Mesodermal cell (in vitro differentiated cells): ENCODE measurements around the gene LLGL1.
"Not testable (repeated sequence)": the region's sequence is repeated elsewhere in the genome, so short reads cannot be mapped to it uniquely, and the experiment has no call there.

Experiments used
- H3K27ac ChIP-seq: 2 replicates; pipeline ENCODE4 v1.7.0; 2013; ENCODE audit warnings: mild to moderate bottlenecking, low read depth, low read length, moderate library complexity; ENCODE audit not compliant: severe bottlenecking
- H3K36me3 ChIP-seq: 2 replicates; pipeline ENCODE4 v1.7.1; 2013; ENCODE audit warnings: mild to moderate bottlenecking, low read length, moderate library complexity; ENCODE audit not compliant: control insufficient read depth, insufficient read depth
- H3K4me1 ChIP-seq: one replicate; pipeline ENCODE4 v1.7.1; 2013; ENCODE audit warnings: mild to moderate bottlenecking, low read length; ENCODE audit not compliant: insufficient read depth, control insufficient read depth, poor library complexity, severe bottlenecking
- H3K4me3 ChIP-seq: 2 replicates; pipeline ENCODE4 v1.7.0; 2013; ENCODE audit warnings: low read length, control low read depth, mild to moderate bottlenecking; ENCODE audit not compliant: insufficient read depth, poor library complexity, severe bottlenecking; ENCODE audit errors: extremely low read depth
- H3K9me3 ChIP-seq: 2 replicates; pipeline ENCODE4 v1.7.1; 2013; ENCODE audit warnings: mild to moderate bottlenecking, low read length, moderate library complexity; ENCODE audit not compliant: control insufficient read depth
- WGBS, 2 experiments: methylation state at CpG; one replicate each; pipeline ENCODE4 v1.1.5; 2013; ENCODE audit warnings: missing lambda C conversion rate in 2 of 2; ENCODE audit not compliant: insufficient coverage in 2 of 2; 5-methylcytosine and 5-hydroxymethylcytosine counted together

Gene LLGL1

DNA sequence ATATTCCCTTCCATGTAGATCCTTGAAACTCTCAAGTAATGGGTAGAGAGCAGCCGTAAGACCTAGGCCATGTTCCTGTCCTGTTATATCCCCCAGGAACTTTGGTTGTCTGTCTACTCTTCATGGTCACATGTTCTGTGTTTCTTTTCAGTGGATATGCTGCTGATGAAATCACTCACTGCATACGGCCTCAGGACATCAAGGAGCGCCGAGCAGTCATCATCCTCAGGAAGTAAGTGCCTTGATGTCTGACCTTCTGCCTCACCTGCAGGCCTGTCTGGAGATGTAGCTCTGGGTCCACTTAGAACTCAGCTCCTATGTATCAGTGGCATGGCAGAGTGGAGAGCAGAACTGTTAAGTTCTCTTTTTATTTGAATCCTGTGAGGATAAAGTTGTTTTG is 30.6 kb upstream of the LLGL1 start:
- WGBS, 2 experiments, result 98 to 100% methylated on average over 3 to 4 of the region's 4 CpGs
- Histone ChIP-seq H3K4me3 (no peak overlapping the region), H3K36me3 (peaks cover 96% of the 10 kb centered on the region), H3K27ac (no peak overlapping the region), H3K4me1 (no peaks in the 10 kb centered on the region), H3K9me3 (no peaks in the 10 kb centered on the region)

DNA sequence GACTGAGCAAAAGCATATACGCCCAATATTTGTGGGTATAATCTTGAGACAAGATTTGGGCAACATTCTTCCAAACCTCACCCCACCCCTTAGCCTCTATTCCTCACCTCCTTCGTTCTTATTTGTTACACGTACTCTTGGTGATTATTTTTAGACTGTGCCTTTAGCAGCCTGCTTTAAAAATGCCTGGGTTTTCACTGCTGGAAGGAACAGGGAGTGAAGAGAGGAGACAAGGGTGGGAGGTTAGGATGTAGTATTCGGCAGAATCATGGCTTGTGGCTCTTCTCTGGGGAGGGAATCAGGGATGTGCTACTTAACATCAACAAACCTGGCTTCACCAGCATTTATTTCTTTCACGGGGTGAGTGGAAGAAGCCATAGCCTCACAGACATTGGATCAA is 30.2 kb upstream of the LLGL1 start:
- WGBS, 2 experiments, result 86 to 100% methylated on average over 1 of the region's 5 CpGs
- no peak overlapping the region for H3K27ac ChIP-seq
- H3K4me3 ChIP-seq, result no peak overlapping the region
- H3K9me3 ChIP-seq, result no peaks in the 10 kb centered on the region
- no peaks in the 10 kb centered on the region for H3K4me1 ChIP-seq
- H3K36me3 ChIP-seq, result peaks cover 95% of the 10 kb centered on the region

DNA sequence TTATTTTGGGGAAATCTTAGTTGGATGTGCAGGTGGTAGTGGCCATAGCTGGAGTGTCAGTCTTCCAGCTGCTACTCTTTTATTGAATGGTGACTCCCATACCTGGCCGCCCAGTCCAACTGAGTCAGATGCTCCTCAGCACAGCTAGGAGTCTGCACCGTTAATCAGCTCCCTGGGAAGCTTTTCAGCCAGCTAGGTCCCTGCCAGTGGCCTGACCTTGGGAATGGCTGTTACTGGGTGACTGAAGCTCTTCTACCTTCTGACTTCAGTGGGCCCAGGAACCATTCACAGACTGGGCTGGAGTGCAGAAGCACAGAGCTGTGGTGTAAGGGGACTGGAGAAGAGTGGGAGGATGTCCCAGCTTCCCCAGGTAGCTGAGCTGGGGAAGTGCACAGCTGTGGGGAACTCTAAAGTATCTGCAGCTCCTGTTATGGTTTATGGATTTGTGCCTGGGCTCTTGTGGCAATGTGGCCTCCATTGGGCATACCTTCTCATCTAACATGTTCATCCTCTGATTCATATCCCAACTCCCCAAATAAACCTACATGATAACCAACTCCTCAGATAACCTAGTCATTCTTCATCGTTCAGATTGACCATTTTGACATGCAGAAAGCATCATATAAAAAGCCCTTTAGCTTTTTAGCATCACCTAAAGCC is 27.8 kb upstream of the LLGL1 start:
- no peaks in the 10 kb centered on the region for H3K9me3 ChIP-seq
- no peak overlapping the region for H3K4me3 ChIP-seq
- H3K27ac ChIP-seq, result no peak overlapping the region
- no peaks in the 10 kb centered on the region for H3K4me1 ChIP-seq
- 87 to 94% methylated on average over 3 of the region's 3 CpGs for WGBS, 2 experiments
- H3K36me3 ChIP-seq, result peaks cover 91% of the 10 kb centered on the region

DNA sequence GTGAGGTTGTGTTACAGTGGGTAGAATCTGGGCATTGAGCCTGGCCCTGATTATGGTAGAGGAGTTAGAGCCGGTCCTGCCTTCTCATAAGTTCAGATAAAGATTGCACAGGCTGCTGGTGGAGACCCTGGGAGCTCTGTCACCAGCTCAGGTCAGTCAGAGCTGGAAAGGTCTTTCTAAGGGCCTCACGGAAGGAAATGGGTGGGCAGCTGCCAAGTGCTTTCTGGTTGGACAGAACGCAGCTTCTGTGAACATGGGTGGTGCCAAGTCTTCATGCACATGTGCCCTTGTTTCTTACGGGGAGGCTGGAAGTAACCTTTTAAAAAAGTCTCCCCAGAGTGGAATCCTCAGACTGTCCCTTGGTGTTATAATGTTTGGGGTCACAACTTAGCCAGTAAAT is 26.9 kb upstream of the LLGL1 start:
- 95 to 100% methylated on average over 4 of the region's 4 CpGs for WGBS, 2 experiments

DNA sequence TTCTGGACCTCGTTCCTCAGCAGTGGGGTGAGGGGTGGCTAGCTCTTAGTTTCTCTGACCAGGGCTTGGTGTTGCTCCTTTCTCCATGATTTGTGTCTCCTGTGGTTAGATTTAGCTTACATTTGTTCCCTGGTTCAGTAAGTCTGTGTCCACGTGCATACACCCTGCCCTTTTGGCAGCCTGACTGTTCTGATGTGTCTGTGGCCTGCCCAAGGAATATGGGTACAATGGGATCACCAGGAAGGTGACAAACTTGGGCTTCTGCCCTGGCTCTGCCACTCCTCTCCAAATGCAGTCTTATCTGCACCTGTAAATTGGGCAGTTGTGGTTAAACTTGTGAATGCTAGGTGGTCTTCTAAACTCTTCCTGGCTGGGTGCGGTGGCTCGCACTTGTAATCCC is 24.3 kb upstream of the LLGL1 start:
- 85 to 92% methylated on average over 1 to 4 of the region's 4 CpGs for WGBS, 2 experiments
- Histone ChIP-seq H3K27ac (no peak overlapping the region), H3K4me3 (no peak overlapping the region), H3K4me1 (no peaks in the 10 kb centered on the region), H3K9me3 (no peaks in the 10 kb centered on the region), H3K36me3 (peaks cover 86% of the 10 kb centered on the region)

More for the DNA sequence above, 26.9 kb upstream of the LLGL1 start:
- H3K4me1 ChIP-seq, result no peaks in the 10 kb centered on the region
- H3K4me3 ChIP-seq, result no peak overlapping the region
- H3K27ac ChIP-seq, result no peak overlapping the region
- H3K9me3 ChIP-seq, result no peaks in the 10 kb centered on the region
- peaks cover 87% of the 10 kb centered on the region for H3K36me3 ChIP-seq

DNA sequence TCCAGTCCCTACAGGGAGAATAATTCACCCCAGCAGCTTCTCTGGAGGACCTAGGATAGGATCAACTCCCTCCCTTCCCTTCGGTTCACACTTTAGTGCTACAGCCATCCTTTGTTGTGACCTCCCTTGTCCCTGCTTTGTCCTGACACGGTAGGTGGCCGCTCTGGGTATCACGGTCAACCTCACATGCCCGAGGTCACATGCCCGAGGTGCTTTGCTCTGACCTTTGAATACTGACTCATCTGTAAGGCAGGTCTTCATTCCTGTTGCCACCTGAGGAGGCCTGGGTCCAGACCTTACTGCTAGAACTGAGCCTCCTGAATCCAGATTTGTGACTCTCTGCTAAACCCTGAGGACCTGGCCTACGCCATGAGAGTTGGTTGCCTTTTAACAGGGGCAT is 22.1 kb upstream of the LLGL1 start:
- Histone ChIP-seq H3K36me3 (peaks cover 86% of the 10 kb centered on the region), H3K27ac (no peak overlapping the region), H3K4me1 (no peaks in the 10 kb centered on the region), H3K9me3 (no peaks in the 10 kb centered on the region), H3K4me3 (no peak overlapping the region)
- 60 to 68% methylated on average over 7 of the region's 7 CpGs for WGBS, 2 experiments

DNA sequence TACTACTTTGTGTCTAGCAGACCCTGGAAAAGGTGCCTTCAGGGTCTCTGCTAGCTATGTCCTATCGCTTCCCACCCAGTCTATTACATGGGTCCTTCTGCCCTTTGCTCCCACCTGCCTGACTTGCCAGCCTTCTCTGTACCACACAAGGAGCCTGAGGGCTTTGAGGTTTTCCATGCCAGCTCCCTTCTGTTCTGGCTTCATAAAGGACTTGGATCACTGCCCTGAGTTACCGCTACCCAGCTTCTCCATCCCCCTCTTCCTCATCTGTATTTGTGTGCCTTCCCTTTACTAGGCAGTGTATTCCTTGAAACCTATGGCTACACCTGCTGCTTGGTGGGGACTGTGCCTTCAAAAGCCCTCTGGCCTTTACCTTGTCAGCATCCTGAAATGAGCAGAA is 19.6 kb upstream of the LLGL1 start:
- H3K9me3 ChIP-seq, result no peaks in the 10 kb centered on the region
- WGBS, 2 experiments, result 100% methylated on average over 2 of the region's 2 CpGs
- no peak overlapping the region for H3K4me3 ChIP-seq
- H3K36me3 ChIP-seq, result peaks cover 89% of the 10 kb centered on the region
- H3K4me1 ChIP-seq, result no peaks in the 10 kb centered on the region
- H3K27ac ChIP-seq, result no peak overlapping the region

DNA sequence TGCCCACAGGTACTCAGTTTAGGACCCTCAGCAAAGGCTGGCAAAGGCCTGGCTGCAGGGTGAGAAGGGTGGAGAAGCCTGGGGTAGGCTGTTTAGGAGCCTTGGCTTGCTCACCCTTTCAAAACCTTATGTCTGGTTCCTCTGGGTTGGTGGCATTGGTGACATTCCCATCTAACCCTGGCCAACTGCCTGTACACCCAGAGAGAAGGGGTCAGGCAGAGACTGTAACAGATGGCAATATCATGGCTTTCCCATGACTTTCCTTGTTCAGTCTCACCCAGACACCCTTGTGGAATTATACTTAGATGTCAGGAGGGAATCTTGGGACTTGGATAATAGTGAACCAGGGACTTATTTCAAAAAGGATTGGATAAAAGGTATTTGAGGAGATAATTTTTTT is 18.5 kb upstream of the LLGL1 start:
- no peaks in the 10 kb centered on the region for H3K4me1 ChIP-seq
- peaks cover 84% of the 10 kb centered on the region for H3K36me3 ChIP-seq
- H3K4me3 ChIP-seq, result no peak overlapping the region
- H3K9me3 ChIP-seq, result no peaks in the 10 kb centered on the region
- H3K27ac ChIP-seq, result no peak overlapping the region

DNA sequence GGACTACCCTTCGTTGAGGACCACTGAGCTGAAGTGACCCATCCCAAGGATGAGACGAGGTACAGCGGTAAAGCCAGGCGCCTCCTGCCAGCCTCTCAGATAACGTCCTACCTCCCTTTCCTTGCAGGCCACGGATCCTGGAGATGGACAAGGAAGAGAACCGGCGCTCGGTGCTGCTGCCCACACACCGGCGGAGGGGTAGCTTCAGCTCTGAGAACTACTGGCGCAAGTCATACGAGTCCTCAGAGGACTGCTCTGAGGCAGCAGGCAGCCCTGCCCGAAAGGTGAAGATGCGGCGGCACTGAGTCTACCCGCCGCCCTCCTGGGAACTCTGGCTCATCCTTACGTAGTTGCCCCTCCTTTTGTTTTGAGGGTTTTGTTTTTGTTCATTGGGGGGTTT is 17.3 kb upstream of the LLGL1 start:
- H3K27ac ChIP-seq, result no peak overlapping the region
- no peaks in the 10 kb centered on the region for H3K4me1 ChIP-seq
- no peaks in the 10 kb centered on the region for H3K9me3 ChIP-seq
- H3K4me3 ChIP-seq, result no peak overlapping the region
- 94 to 99% methylated on average over 17 to 19 of the region's 19 CpGs for WGBS, 2 experiments
- peaks cover 76% of the 10 kb centered on the region for H3K36me3 ChIP-seq

DNA sequence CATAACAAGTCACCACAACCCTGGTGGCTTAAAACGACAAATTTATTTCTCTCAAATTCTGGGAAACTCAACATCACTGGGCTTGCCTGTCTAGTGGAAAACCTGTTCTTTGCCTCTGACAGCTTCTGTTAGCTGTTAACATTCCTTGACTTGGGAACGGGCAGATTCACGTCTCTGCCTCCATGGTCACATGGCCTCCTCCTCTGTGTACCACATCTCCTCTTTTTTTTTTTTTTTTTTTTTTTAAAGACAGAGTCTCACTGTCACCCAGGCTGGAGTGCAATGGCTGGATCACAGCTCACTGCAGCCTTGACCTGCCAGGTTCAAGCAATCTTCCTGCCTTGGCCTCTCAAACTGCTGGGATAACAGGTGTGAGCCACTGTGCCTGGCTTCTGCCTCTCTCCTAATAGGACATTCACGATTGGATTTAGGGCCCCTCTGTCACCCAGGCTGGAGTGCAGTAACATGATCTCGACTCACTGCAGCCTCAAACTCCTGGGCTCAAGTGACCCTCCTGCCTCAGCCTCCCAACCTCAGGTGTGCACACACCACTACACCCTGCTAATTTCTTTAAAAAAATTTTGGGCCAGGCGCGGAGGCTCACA is 11.7 kb upstream of the LLGL1 start:
- WGBS, 2 experiments, result 77 to 91% methylated on average over 5 to 6 of the region's 7 CpGs
- H3K27ac ChIP-seq, result peak overlapping the region; percentile 10
- peaks cover 24% of the 10 kb centered on the region for H3K36me3 ChIP-seq

DNA sequence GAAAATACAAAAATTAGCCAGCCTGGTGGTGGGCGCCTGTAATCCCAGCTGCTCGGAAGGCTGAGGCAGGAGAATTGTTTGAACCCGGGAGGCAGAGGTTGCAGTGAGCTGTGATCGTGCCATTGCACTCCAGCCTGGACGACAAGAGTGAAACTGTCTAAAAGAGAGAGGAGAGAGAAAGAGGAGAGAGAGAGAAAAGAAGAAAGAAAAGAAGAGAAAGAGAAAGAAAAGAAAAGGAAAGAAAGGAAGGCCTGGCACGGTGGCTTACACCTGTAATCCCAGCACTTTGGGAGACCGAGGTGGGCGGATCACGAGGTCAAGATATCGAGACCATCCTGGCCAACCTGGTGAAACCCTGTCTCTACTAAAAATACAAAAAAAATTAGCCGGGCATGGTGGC is 8.5 kb upstream of the LLGL1 start:
- H3K27ac ChIP-seq, H3K4me1 ChIP-seq, H3K9me3 ChIP-seq, H3K4me3 ChIP-seq, H3K36me3 ChIP-seq: not testable (repeated sequence)
- WGBS, 2 experiments, result 84 to 96% methylated on average over 10 of the region's 11 CpGs

More for the DNA sequence above, 11.7 kb upstream of the LLGL1 start:
- H3K4me3 ChIP-seq, result no peak overlapping the region
- no peaks in the 10 kb centered on the region for H3K9me3 ChIP-seq
- H3K4me1 ChIP-seq, result no peaks in the 10 kb centered on the region
